Omental fat pad (tissue), 4 donors: ENCODE measurements around the gene BCL2L1. TPM values are rescaled to one million over a fixed set of nuclear protein-coding genes. Genes with fewer than 3 reads are reported as not detected.

Experiments used
- ATAC-seq: fragments of 150-250 bp; one replicate; pipeline ENCODE4 v1.9.1; 2016; ENCODE audit warnings: mild to moderate bottlenecking, moderate library complexity; ENCODE audit not compliant: low FRiP score
- DNase-seq: peaks from one replicate; pipeline ENCODE4 v3.0.0-alpha.2; 2019; ENCODE audit warnings: low spot score
- CTCF ChIP-seq, 3 donors: fragments of 450-650 bp; IDR thresholded peaks; one replicate each; pipeline ENCODE4 v1.5.1; 2016 to 2017; ENCODE audit warnings: antibody characterized with exemption in 3 of 3, mild to moderate bottlenecking in 3 of 3, moderate library complexity in 2 of 3
- total RNA-seq, 4 donors: library from RNA; depleted of rRNA; stranded (reverse); fragments of >200 nt; gene quantifications; one replicate each; pipeline ENCODE4 v1.1.0, GENCODE V29; 2016

The BCL2L1 gene
- total RNA-seq, 4 donors from 2014 or later = 65.0 to 140 (median 112) TPM

DNA sequence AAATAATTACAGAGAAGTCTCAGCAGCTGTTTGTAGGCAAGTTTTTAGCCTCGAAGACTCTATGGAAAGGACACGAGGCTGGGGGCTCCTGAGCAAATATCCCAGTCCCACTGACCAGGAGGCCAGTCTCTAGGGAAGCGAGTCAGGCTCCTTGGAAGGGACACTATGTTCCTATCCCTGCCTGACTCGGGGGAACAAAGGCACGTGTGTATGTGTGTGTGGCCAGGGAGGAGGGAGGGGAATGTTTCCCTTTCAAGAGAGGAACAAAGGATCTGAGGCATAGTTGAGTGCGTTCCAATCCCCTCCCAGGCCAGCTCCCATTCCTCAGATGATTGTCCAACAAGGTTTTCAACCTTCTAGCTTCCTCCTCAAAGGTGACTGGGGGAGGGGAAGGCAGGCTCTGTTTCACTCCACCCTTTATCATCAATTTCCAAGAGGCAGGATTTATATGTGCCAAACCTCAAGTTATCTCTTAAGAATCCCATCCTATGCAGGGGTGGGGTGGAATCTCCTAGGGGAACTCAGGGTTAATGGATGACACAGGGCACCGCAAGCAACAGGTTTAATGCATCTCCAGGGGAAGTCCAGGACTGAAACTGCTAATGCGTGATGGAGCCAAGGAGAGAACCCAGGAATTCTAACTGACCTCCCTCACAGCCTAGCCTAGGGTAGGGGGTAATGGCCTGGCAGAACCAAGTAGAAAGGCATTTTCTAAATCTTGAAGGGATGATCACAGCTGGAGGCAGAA, 9.9 kb downstream of the BCL2L1 start:
- peak; percentile 80 for ATAC-seq
- TF ChIP-seq CTCF (IDR thresholded peaks at IDR 0.05) = no peak
- DNase-seq = peak; percentile 40

DNA sequence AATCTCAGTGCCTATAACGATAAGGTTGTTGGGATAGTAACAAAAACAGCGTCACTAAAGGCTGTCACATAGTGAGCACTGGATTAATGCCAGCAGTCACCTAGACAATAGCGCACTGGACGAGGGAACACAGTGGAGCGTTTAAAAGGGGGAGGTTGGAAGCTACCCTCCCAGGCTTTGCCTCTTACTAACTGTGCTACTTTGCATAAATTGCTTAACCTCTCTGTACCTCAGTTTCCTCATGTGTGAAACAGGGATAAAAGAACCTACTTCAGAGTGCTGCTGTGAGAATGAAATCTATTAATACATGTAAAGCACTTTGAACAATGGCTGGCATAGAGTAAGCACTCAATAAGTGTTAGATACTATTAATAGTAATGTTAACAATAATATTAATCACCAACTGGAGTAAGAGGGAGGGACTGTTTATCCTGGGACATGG, 10.5 kb downstream of the BCL2L1 start:
- TF ChIP-seq CTCF (IDR thresholded peaks at IDR 0.05) = no peak
- peak; percentile 6 for ATAC-seq
- DNase-seq = no peak

GRCh38 chr20:31711179-31712111, 11.2 kb downstream of the BCL2L1 start:
- DNase-seq (no peak), ATAC-seq (no peak)
- TF ChIP-seq CTCF (IDR thresholded peaks at IDR 0.05) = no peak

DNA sequence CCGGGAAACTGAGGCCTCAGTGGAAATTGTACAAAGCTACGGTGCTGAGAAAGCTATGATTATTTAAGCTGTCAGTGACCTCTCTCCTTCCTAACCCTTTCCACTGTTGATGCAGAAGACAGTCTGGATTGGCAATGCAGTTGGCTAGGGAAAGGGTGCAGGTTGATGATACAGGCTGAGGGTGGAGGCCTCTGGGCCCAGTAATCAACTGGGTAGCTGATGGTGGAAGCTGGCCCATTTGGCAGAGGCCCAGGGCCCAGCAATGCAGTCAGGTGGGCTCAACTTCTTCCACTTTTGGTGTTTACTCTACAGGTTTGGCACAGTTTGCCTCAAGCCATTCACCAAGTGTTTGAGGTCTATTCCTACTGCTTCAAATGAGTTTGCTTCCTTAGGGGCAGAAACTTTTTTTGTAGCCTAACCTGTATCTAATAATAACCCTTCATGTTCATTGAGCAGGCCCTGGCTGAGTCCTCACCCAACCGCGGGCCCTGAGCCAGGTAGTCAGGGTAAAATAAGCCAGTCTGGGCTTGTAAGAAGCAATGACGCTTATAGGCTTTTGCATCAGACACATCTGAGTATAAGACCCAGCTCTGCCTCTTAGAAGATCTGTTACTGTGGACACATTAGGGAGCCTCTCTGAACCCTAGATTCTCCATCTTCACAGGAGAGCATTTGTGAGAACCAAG, 12.1 kb downstream of the BCL2L1 start:
- DNase-seq (no peak), ATAC-seq (no peak)
- no peak for TF ChIP-seq CTCF (IDR thresholded peaks at IDR 0.05)

DNA sequence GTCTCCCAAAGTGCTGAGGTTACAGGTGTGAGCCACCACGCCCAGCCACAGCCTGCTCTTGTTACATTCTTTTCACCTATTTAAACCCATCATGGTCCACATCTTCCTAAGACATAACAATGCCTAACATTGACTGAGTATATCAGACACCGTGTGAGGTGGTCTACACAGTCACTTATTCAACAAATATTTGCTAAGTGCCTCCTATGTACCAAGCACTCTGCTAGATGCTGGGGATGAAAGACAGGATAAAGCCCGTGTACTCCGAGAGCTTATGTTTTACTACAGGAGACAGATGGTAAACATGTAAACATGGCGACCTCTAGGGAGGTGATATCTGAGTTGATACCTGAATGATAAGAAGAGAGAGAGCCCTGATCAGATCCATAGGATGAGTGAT, 12.7 kb downstream of the BCL2L1 start:
- ATAC-seq (no peak), DNase-seq (no peak)
- no peak for TF ChIP-seq CTCF (IDR thresholded peaks at IDR 0.05)

- no peak for ATAC-seq
- no peak for TF ChIP-seq CTCF (IDR thresholded peaks at IDR 0.05)
- DNase-seq = no peak
Observed at GRCh38 chr20:31708736-31709534, 13.7 kb downstream of the BCL2L1 start.
